DOHH2 (cell line): Measurements from ENCODE around the gene LIN52.

Source experiments
- H3F3A ChIP-seq: fragments of 200-600 bp; sonication (generic), shearing (Covaris generic); 2 replicates; pipeline ENCODE4 v1.6.0; 2016; ENCODE audit warnings: antibody characterized with exemption, mild to moderate bottlenecking; ENCODE audit not compliant: control insufficient read depth, insufficient read depth
- H3K27ac ChIP-seq: fragments of 200-600 bp; sonication (generic); 2 replicates; pipeline ENCODE4 v1.5.1; 2014; ENCODE audit warnings: low read depth, mild to moderate bottlenecking, low read length, moderate library complexity
- H3K27me3 ChIP-seq: fragments of 200-600 bp; sonication (generic); 2 replicates; pipeline ENCODE4 v1.6.1; 2014; ENCODE audit warnings: mild to moderate bottlenecking, low read length, mixed read lengths; ENCODE audit not compliant: control insufficient read depth
- H3K36me3 ChIP-seq: fragments of 200-600 bp; sonication (generic); 2 replicates; pipeline ENCODE4 v1.6.1; 2014; ENCODE audit warnings: mild to moderate bottlenecking, low read length, moderate library complexity, mixed read lengths; ENCODE audit not compliant: control insufficient read depth
- H3K4me1 ChIP-seq: fragments of 200-600 bp; sonication (generic); 2 replicates; pipeline ENCODE4 v1.6.1; 2014; ENCODE audit warnings: mild to moderate bottlenecking, low read length, mixed read lengths; ENCODE audit not compliant: control insufficient read depth
- H3K4me2 ChIP-seq: fragments of 200-600 bp; sonication (generic); 2 replicates; pipeline ENCODE4 v1.6.0; 2014; ENCODE audit warnings: mild to moderate bottlenecking, low read length, moderate library complexity
- H3K4me3 ChIP-seq: fragments of 200-600 bp; sonication (generic); 2 replicates; pipeline ENCODE4 v1.5.1; 2014; ENCODE audit warnings: mild to moderate bottlenecking, low read length, mixed read lengths
- H3K79me2 ChIP-seq: fragments of 200-600 bp; sonication (generic); 2 replicates; pipeline ENCODE4 v1.6.1; 2014; ENCODE audit warnings: mild to moderate bottlenecking, low read length, mixed read lengths; ENCODE audit not compliant: control insufficient read depth
- H3K9me2 ChIP-seq: fragments of 200-600 bp; sonication (generic); replicated peaks from 2 replicates; pipeline ENCODE4 v1.6.1; 2014; ENCODE audit warnings: mild to moderate bottlenecking, low read length, mixed read lengths; ENCODE audit not compliant: control insufficient read depth
- H3K9me3 ChIP-seq: fragments of 200-600 bp; sonication (generic); 2 replicates; pipeline ENCODE4 v1.6.1; 2014; ENCODE audit warnings: antibody characterized with exemption, low read length, mixed read lengths; ENCODE audit not compliant: control insufficient read depth, insufficient read depth
- H4K20me1 ChIP-seq: fragments of 200-600 bp; sonication (generic); 2 replicates; pipeline ENCODE4 v1.6.0; 2014; ENCODE audit warnings: low read depth, mild to moderate bottlenecking, antibody characterized with exemption, low read length, moderate library complexity; ENCODE audit not compliant: control insufficient read depth, insufficient read depth
- CTCF ChIP-seq: fragments of 200-600 bp; sonication (generic); IDR thresholded peaks from one replicate; pipeline ENCODE4 v1.5.1; 2014; ENCODE audit warnings: antibody characterized with exemption, mild to moderate bottlenecking, low read depth, low read length; ENCODE audit not compliant: poor library complexity, severe bottlenecking
- EZH2phosphoT487 ChIP-seq: fragments of 200-600 bp; sonication (generic); IDR thresholded peaks from 2 replicates; pipeline ENCODE4 v1.6.1; 2017; ENCODE audit warnings: borderline replicate concordance, mild to moderate bottlenecking, antibody characterized with exemption, low read length, moderate library complexity, mixed read lengths

Gene LIN52

GRCh38 chr14:74133833-74134481 lies 49.2 kb downstream of the LIN52 start:
- Histone ChIP-seq H4K20me1 (no peaks in the 10 kb centered on the region), H3K4me2 (no peak overlapping the region), H3K4me1 (no peaks in the 10 kb centered on the region), H3K79me2 (no peaks in the 10 kb centered on the region), H3K9me2 (no peaks in the 10 kb centered on the region), H3K36me3 (no peaks in the 10 kb centered on the region), H3K27me3 (no peaks in the 10 kb centered on the region), H3K27ac (no peak overlapping the region), H3F3A (no peaks in the 10 kb centered on the region), H3K9me3 (no peaks in the 10 kb centered on the region), H3K4me3 (no peak overlapping the region)
- TF ChIP-seq CTCF (no peak), EZH2phosphoT487 (no peak)

GRCh38 chr14:74134484-74134883 lies 49.7 kb downstream of the LIN52 start:
- Histone ChIP-seq H3K36me3 (no peaks in the 10 kb centered on the region), H3K9me3 (no peaks in the 10 kb centered on the region), H3K27me3 (no peaks in the 10 kb centered on the region), H3K4me3 (no peak overlapping the region), H4K20me1 (no peaks in the 10 kb centered on the region), H3F3A (no peaks in the 10 kb centered on the region), H3K4me1 (no peaks in the 10 kb centered on the region), H3K27ac (no peak overlapping the region), H3K79me2 (no peaks in the 10 kb centered on the region), H3K9me2 (no peaks in the 10 kb centered on the region), H3K4me2 (no peak overlapping the region)
- TF ChIP-seq CTCF = no peak
- no peak for TF ChIP-seq EZH2phosphoT487

- TF ChIP-seq CTCF (no peak), EZH2phosphoT487 (no peak)
- H4K20me1 ChIP-seq = no peaks in the 10 kb centered on the region
- H3K27me3 ChIP-seq = no peaks in the 10 kb centered on the region
- no peak overlapping the region for H3K4me3 ChIP-seq
- H3K4me2 ChIP-seq = no peak overlapping the region
- H3K9me2 ChIP-seq = no peaks in the 10 kb centered on the region
- H3K36me3 ChIP-seq = no peaks in the 10 kb centered on the region
- H3K4me1 ChIP-seq = peaks cover 4% of the 10 kb centered on the region
- no peak overlapping the region for H3K27ac ChIP-seq
- H3F3A ChIP-seq = no peaks in the 10 kb centered on the region
- no peaks in the 10 kb centered on the region for H3K9me3 ChIP-seq
- no peaks in the 10 kb centered on the region for H3K79me2 ChIP-seq
Observed at GRCh38 chr14:74135426-74135825, 50.7 kb downstream of the LIN52 start.
